GM04504 (cell line): Measurements from ENCODE around the gene OPN1LW.
"Not testable (repeated sequence)": the region's sequence is repeated elsewhere in the genome, so short reads cannot be mapped to it uniquely, and the experiment has no call there.

Experiments used
- DNase-seq: peaks from one replicate; pipeline ENCODE4 v3.0.0-alpha.2; 2012; ENCODE audit warnings: low read depth

Gene OPN1LW

GRCh38 chrX:154144010-154144409 is at the start of gene OPN1LW:
Gene OPN1LW (plus strand): TSS chrX:154144243. CDS start chrX:154144284, 41 bp downstream.
- not testable (repeated sequence) for DNase-seq

GRCh38 chrX:154094833-154095232 is 49.2 kb upstream of the OPN1LW start:
- no peak for DNase-seq

- DNase-seq: no peak
Observed at GRCh38 chrX:154096140-154097002, 47.7 kb upstream of the OPN1LW start.

GRCh38 chrX:154097003-154097588 is 46.9 kb upstream of the OPN1LW start:
- peak; percentile 28 for DNase-seq

GRCh38 chrX:154097589-154098541 is 46.2 kb upstream of the OPN1LW start, which contains the start of gene MECP2:
Gene MECP2 (minus strand): TSS chrX:154097717.
- DNase-seq: peak; percentile 77

- DNase-seq: no peak
Observed at GRCh38 chrX:154098551-154098950, 45.5 kb upstream of the OPN1LW start.

- no peak for DNase-seq
Observed at GRCh38 chrX:154113729-154114128, 30.3 kb upstream of the OPN1LW start.

- no peak for DNase-seq
Observed at GRCh38 chrX:154114652-154115051, 29.4 kb upstream of the OPN1LW start.

- DNase-seq: no peak
Observed at GRCh38 chrX:154115071-154115470, 29.0 kb upstream of the OPN1LW start.

- no peak for DNase-seq
Observed at GRCh38 chrX:154115750-154116149, 28.3 kb upstream of the OPN1LW start.

- no peak for DNase-seq
Observed at GRCh38 chrX:154116426-154117211, 27.4 kb upstream of the OPN1LW start.

- DNase-seq: no peak
Observed at GRCh38 chrX:154117566-154117965, 26.5 kb upstream of the OPN1LW start.

GRCh38 chrX:154120567-154120966 is 23.5 kb upstream of the OPN1LW start:
- no peak for DNase-seq

GRCh38 chrX:154121207-154121606 is 22.8 kb upstream of the OPN1LW start:
- no peak for DNase-seq

- no peak for DNase-seq
Observed at GRCh38 chrX:154121961-154122360, 22.1 kb upstream of the OPN1LW start.

GRCh38 chrX:154123241-154124219 is 20.5 kb upstream of the OPN1LW start:
- DNase-seq: no peak

GRCh38 chrX:154125391-154126040 is 18.5 kb upstream of the OPN1LW start:
- DNase-seq: no peak

GRCh38 chrX:154126101-154126500 is 17.9 kb upstream of the OPN1LW start:
- DNase-seq: no peak

- DNase-seq: no peak
Observed at GRCh38 chrX:154131955-154132354, 12.1 kb upstream of the OPN1LW start.

GRCh38 chrX:154132366-154132765 is 11.7 kb upstream of the OPN1LW start:
- no peak for DNase-seq
